Effector CD4-positive, alpha-beta T cell (primary cell): Measurements from ENCODE around the gene EXOC4.
"Not testable (repeated sequence)": the region's sequence is repeated elsewhere in the genome, so short reads cannot be mapped to it uniquely, and the experiment has no call there.

ENCODE experiments used
- DNase-seq: peaks from one replicate; pipeline ENCODE4 v3.0.0-alpha.2; 2020

Gene EXOC4

GRCh38 chr7:133959505-133959904 lies 706.6 kb downstream of the EXOC4 start:
- DNase-seq, result no peak

GRCh38 chr7:133961724-133962123 lies 708.8 kb downstream of the EXOC4 start:
- no peak for DNase-seq

GRCh38 chr7:133962646-133963045 lies 709.8 kb downstream of the EXOC4 start:
- no peak for DNase-seq

GRCh38 chr7:133963629-133964028 lies 710.8 kb downstream of the EXOC4 start:
- DNase-seq, result no peak

- DNase-seq, result no peak
Observed at GRCh38 chr7:133971625-133972024, 718.7 kb downstream of the EXOC4 start.

GRCh38 chr7:133973710-133974109 lies 720.8 kb downstream of the EXOC4 start:
- no peak for DNase-seq

- no peak for DNase-seq
Observed at GRCh38 chr7:133975130-133975529, 722.3 kb downstream of the EXOC4 start.

GRCh38 chr7:133976140-133976539 lies 723.3 kb downstream of the EXOC4 start:
- DNase-seq, result no peak

- DNase-seq, result no peak
Observed at GRCh38 chr7:133977409-133978274, 724.8 kb downstream of the EXOC4 start.

- no peak for DNase-seq
Observed at GRCh38 chr7:133978502-133979295, 725.8 kb downstream of the EXOC4 start.

- no peak for DNase-seq
Observed at GRCh38 chr7:133980804-133981203, 727.9 kb downstream of the EXOC4 start.

GRCh38 chr7:133983685-133984419 lies 731.0 kb downstream of the EXOC4 start:
- DNase-seq, result no peak

- DNase-seq, result no peak
Observed at GRCh38 chr7:133985300-133985699, 732.4 kb downstream of the EXOC4 start.

GRCh38 chr7:133987582-133987981 lies 734.7 kb downstream of the EXOC4 start:
- DNase-seq, result no peak

GRCh38 chr7:133993547-133993946 lies 740.7 kb downstream of the EXOC4 start:
- DNase-seq, result no peak

GRCh38 chr7:133994100-133994499 lies 741.2 kb downstream of the EXOC4 start:
- DNase-seq, result not testable (repeated sequence)

- no peak for DNase-seq
Observed at GRCh38 chr7:133997463-133997862, 744.6 kb downstream of the EXOC4 start.

- no peak for DNase-seq
Observed at GRCh38 chr7:133999178-133999577, 746.3 kb downstream of the EXOC4 start.

- no peak for DNase-seq
Observed at GRCh38 chr7:134004829-134005505, 752.1 kb downstream of the EXOC4 start.

GRCh38 chr7:134009314-134010110 lies 756.6 kb downstream of the EXOC4 start:
- DNase-seq, result no peak

GRCh38 chr7:134013249-134013648 lies 760.4 kb downstream of the EXOC4 start:
- DNase-seq, result no peak

- no peak for DNase-seq
Observed at GRCh38 chr7:134014935-134015334, 762.1 kb downstream of the EXOC4 start.
